Activated CD4-positive, CD25-positive, alpha-beta regulatory T cell (primary cell): ENCODE data around the gene TTC13.

Source experiments
- DNase-seq, 4 experiments: peaks; one replicate each; lab custom pipeline; 2025; lab: John Stamatoyannopoulos, UW

The TTC13 gene

DNA sequence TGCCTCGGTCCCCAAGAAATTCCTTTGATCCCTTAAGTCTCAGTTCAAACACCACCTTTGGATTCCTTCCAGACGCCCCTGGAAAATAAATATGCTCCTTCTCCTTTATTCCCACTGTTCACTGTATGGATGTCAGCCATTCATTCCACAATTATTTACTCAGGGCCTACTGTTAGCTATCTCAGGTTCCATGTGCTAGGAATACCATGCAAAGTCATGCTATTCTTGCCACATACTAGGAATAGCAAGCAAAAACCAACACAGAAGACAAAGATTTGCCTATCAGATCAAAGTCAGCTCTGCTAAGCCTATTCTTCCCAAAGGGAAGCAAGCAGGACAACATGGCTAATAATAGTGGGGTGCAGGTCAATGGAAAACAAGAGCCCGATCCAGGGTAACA, 29.8 kb downstream of the TTC13 start:
- no peak for DNase-seq

DNA sequence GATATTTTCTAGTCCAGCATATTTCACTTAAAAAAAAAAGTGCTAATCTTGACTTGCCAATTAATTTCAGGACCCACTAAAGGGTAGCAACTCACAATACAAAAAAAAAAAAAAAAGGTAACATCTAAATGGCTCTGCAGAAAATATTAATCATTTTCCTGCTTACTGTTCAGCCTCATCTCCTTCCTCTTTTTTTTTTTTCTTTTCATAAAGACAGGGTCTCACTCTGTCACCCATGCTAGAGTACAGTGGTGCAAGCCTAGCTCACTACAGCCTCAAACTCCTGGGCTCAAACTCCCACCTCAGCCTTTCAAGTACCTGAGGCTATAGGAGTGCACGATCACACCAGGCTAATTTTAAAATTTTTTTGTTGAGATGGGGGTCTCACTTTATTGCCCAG, 30.4 kb downstream of the TTC13 start:
- no peak for DNase-seq

DNA sequence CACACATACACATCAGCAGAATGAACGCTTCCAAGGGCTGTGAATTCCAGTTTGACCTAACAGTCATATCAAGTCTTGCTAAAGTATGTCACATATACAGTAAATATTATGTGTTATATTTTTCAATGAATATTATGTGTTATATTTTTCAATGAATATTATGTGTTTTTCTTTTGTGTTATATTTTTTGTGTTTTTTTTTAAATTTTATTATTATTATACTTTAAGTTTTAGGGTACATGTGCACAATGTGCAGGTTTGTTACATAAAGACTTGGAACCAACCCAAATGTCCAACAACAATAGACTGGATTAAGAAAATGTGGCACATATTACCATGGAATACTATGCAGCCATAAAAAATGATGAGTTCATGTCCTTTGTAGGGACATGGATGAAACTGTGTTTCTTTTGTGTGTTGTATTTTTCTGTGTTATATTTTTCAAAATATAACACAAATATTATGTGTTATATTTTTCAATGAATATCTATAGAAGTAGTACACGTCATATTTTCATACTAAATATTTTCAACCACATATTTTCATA, 35.5 kb downstream of the TTC13 start:
- DNase-seq, result no peak

DNA sequence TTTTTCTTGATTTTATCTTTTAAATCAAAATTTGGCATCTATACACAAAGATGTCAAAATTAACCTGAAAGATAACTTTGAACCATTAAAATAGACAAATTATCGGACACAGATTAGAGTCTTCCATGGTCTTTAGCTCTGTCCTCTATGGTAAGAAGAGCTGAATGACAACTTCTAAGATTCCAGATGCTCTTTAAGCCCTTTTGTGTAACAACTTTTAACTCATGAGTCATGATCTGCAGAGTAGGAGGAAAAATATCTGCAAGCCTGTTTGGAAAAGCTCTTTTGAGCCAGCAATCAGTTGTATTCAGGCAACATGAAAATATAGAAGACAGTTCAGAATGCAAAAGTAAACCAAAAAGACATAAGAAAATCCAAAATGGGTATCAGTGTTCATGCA, 37.8 kb downstream of the TTC13 start:
- no peak for DNase-seq

DNA sequence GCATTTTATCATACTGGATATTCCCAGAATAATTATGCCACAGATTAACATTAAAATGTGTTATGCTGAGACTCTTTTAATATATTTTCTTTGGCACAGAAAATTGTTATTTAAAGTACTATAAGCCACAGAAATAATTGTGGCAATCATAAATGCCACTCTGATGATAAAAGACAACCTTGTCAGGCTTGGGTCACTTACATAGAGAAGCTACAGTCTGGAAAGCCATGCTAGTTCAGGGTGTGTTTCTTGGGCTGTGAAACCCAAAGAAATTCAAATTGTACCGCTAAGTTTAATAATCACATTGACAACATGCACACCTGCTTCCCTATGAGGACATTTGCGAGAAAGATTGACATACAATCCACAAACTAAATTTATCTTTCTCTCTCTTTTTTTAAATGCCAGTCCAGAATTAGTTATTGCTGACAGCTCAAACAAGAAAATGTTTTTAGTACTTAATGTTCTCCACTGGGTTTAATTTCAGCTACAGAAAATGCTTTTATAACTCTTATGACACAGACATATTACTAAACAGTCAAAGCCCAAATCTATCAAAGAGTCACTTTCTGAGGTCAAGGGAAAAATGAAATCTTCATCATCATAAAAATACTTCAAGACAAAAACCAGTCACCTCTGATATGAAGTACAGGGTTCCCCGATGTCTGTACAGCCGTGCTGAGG, 38.7 kb downstream of the TTC13 start:
- no peak for DNase-seq

DNA sequence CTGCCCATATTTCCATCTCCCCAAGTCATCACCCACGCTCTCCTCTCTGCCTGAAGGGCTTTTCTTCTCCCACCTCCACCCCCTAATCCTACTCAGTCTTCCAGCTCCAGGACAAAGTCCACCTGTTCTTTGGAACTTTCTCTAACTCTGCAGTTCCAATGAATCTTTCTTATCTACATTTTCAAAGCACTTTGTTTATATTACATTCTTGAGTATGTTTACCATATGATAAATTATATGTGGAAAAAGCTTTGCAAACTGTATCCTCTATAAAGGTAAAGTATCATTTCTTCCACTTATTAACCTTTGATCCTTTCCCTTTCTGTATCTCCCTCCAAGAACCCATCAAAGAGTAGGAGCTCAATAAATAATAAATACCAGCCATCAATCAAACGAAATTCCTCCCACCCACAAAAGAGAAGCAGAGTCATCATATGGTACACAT, 39.7 kb downstream of the TTC13 start:
- no peak for DNase-seq

DNA sequence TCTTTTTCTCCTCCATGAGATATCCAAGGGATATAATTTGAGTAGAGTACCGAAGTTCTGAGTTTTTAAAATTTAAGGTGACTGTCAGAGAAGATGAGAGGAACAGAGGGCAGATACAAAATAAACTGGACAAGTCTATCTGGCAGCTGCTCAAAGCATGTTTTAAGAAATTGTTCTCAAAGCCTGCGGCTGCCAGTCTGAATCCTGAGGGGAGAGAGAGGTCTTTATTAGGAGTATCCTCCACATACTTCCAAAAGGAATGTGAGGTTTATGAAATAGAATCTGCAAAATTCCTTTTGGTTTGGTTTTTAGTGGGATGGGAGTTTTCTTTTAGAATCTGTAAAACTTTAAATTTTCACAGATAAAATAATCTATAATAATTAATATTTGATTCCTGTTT, 41.3 kb downstream of the TTC13 start:
- DNase-seq, result no peak

DNA sequence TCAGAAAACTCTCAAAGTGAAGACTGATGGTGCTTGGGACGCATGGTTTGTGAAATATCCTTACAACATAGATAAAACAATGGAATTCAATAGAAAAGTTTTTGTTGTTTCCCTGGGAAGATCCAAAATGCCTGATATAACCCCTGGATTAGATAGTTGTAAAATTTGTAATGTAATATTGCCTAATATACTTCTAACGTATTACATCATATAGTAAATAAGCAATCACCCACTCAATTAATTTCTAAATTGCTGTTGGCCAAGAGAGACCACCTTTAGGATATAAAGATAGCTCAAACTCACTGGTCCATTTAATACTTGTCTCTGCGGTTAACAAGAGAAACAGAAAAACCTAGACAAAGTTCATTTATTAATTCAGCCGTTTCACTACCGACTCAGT, 42.2 kb downstream of the TTC13 start:
- DNase-seq, result no peak

DNA sequence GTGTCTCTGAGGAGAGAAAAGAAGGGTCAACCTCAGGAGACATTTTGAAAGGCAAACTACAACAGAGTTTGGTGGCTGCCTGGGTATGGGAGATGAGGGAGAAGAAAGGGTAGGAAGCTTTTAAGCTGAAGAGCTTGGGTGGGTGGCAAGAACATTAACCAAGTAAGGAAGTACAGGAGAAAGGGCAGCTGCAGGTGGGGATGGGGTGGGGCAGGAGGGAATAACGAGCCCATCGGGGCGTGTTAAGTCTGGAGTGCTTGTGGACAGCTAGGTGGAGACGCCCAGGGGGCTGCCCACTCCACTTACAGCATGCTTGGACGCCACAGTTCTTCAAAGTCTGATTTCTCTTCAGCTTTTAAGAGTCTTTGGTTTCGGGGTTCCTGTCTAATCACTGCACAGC, 42.8 kb downstream of the TTC13 start:
- no peak for DNase-seq

DNA sequence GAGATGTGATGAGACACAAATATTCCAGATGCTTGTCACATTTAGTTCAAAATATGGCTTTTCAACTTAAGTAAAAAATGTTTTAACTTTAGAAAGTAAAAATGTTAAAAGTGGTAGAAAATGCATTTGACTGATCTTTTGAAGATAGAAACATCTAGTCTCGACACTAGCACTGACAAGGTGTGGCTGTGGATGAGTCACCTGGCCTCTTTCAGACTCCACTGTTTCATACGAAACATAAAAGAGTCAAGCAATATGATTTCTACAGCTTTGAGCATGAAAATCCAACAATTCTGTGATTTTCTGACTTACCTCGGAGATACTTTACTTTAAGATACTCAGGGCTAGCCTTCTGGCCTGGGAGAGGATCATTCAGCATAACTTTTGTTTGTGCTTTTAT, 47.7 kb downstream of the TTC13 start:
- no peak for DNase-seq

DNA sequence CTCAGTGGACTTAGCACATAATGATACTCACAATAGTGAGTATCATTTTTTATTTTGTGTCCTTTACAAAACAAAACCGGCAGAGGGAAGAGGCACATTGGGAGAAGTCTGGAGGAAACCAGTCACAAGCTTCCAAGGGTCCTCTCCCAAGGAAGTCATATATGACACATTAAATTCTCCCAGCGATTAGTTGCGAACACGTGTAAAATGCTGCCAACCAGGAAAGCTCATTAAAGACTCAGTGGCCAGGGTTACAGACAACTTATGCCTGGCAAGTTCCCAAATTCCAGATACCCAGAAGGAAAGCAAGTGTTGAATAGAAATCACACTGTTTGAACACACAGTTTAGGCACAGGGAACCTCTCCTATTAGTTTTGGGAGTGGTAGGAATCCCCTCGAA, 52.5 kb downstream of the TTC13 start:
- DNase-seq, result no peak

DNA sequence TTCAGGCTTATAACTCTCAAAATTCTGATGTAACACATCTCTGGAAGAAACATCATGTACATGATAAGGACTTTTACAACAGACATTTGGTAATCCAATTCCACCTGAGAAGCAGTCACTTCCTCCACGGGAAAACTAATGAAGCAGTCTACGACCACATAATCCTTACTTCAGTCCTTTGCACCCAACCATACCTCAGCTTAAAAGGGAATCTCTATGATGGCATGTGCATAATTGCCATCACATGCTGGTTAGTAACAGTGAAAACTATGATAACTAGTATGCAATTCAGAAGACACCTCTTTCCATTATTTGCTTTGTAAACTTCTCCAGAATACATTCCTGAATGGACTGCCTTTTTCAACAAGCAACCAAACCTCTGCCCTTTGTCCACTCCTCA, 53.1 kb downstream of the TTC13 start:
- DNase-seq, result no peak

DNA sequence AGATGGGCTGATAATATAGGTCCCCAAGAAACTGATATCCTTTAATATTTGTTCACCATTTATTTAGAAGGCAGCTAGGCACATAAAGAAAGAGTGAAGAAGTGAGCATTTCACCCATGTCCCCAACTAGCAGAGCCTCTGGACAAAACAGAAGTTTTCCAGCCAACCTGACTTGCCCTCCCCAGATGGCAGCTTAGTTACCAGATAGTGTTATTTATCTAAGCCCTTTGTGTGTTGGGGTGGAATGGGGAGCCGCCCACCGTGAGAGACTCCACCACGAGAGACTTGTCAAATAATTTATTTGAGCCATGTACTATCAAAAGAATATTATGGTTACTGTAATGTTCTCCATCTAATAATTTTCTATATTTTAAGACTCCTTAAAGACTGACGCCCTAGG, 55.5 kb downstream of the TTC13 start:
- DNase-seq, result no peak

DNA sequence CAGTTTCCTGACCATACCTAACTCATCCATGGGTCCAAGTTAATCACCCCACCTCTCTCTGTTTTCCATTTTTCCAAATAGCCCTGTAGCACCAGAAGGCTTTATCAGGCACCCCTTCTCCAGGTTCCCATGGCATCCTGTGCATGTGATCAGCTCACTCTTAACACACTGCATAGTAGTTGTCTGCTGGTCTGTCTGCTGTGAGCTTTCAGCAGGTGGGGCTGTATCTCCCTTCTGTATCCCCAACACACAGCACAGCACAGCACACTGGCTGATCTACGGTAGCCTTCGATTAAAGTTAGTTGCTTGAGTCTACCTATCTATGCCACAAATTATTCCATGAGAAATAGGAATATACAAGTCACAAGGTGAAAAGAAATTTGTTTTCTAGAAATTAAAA, 56.0 kb downstream of the TTC13 start:
- DNase-seq, result no peak

DNA sequence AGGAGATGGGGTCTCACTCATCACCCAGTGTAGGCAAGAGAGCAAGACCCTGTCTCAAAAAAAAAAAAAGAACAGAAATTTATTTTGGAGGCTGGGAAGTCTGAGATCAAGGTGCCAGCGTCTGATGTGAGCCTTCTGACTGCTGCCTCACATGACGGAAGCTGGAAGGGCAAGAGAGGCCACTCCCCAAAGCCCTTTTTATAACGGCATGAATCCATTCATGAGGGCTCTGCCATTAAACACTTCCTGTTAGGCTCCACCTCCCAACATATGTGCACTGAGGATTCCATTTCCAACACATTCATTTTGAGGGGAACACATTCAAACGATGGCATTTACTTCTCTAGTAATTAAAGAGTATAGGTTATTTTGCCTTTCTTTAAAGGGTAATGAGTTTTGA, 59.5 kb downstream of the TTC13 start:
- DNase-seq, result no peak

DNA sequence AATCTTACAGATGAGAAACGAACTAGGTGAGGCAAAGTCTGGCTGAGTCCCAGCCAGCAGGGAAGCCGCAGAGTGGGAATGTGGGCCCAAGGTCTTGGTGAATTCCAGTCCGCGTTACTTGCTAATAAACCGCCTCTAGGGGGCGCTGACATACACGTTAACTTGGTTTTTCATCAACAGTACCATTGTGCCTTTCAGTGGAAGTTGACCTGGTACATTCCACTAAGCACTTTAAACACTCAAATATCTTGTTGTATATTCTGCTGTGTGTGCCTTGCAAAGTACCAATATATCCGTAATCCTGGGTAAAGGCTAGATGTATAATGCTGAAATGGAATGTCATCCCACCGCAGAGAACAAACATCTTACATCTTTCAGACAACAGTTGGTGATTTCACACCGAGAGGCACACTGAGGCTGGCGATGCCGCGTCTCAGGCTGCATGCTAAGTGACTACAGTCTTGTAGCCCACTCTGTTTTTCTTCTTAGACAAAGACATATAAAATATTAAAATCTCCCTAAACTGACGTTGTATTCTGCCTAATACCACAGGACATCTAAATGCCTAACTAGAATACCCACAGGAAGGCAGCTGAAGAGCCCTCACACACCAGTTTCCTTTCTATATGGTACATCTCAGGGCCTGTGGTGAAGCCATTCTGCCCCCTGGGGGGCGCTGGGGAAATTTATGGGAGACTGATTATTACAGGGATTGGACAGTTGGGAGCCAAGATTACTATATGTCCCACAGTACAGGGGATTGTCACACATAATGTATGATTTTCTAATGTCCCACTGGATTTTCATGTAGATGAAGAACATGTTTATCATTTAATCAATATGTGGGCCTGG, 61.2 kb downstream of the TTC13 start:
- DNase-seq, result peak; percentile 33 to 54 (median 44)

DNA sequence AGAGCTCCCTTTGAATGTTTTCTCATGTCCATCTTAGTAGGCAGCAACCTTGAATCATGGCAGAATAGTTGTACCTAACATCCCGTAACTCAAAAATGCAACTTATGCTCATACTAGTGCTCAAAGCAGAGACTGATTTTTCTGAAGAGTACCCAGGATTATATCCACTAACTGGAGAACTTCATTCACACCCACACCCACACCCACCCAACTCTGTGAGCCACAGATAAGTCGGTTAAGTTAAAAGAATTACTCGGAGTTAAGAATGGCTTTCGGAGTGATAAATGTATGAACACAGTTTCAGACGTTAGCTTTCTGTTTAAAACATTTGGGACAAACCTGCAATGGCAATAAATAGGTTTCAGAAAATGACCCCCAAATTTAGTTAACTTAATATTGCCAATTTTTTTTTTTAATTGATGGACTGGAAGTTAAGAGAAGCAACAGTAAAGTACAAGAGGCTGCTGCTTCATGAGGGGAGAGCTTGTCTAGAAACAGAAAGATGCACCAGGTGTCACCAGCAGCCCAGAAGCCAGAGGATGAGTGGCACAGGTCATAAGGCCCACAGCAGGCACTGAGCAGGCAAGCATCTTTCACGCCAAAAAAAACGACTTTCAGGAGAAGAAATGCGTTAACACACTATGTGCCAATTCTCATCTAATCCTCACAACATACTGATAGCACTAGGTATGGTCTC, 61.9 kb downstream of the TTC13 start:
- no peak for DNase-seq

DNA sequence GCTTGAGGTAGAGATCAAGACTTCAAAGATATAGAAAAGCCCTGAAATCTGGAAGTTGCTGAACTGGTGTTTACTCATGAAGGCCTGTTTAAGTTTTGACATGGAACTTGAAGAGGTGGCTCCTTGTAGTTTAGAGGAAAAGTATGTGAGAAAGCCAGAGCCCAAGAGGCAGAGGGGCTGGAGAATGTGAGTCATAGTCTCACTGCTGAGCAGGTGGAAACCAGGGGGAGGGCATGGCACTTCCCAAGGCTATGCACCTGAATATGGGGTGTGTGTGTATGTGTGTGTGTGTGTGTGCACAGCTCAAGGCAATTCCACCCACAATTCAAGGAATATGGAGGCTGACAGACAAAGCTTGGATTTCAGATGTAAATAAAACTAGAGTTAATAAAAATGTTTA, 63.6 kb downstream of the TTC13 start:
- no peak for DNase-seq

DNA sequence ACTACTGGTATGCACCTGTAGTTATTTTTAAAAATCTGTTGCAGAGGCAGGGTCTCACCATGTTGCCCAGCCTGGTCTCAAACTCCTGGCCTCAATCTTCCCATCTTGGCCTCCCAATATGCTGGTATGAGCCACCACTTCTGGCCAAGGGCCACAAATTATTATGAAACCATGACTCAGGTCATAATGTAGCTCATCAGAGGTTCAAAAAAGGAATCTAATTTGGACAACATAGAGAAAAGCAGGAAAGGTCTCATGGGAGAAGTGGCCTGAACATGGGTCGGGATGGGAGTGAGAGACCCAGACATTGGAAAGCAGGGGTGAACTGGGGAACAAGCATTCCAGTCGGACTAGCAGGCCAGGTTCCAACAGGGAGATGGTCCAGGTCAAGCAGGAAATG, 65.2 kb downstream of the TTC13 start:
- DNase-seq, result no peak

DNA sequence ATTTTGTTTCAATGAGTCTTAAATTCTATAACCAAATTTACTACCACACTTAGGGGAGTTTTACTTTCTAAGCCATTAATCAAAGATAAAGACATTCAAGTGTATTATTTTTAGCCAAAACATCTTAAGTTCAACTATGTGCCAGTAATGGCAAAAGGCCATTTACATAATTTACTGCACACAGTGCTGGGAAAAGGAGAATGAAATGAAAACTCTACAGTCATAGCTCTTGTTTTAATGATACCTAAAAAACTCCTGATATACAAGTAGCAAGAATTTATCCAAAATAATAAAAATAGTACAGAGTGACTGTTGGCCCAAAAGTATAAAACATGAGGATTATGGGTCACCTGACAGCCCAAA, 67.9 kb downstream of the TTC13 start:
- no peak for DNase-seq

DNA sequence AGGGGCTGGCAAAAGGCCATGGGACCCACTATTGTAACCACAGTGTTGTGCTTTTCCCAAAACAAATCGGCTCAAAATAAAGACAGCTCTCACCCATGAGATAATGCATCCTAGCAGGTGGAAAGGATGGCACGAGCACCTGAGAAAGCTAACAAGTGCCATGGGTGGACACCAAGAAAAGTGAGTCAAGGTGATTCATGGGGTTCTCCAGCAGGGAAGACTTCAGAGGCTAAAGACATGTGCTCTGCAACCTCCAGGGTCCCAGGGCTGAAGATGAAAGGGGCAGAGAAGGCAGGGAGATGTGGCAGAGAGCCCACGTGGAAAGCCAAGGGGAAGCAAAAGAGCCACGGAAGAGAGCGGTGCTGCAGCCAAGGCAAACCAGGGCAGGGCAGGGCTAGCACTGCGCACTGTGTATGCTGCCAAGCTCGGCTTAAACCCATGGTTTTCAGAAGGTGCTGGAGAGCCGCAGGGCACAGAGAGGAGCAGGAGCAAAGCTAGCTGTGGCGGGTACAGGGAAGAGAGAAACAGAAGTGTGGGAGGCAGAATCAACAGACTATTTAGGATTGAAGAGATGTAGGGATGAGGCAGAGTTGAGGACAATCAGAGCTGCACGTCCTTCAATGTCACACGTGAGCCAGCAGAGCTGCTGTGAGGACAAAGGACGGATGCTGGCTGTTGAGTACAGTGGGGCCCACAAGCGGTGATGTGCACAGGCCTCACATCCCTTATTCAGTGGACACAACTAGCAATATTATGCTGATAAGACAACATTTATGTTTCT, 68.5 kb downstream of the TTC13 start:
- DNase-seq, result no peak
